Stimulated activated naive CD8-positive, alpha-beta T cell treated with anti-CD3 and anti-CD28 coated beads, Interleukin-15, Interleukin-2, amounts not matched to agents 100 ng/mL and 50 ng/mL, for 24 hours (primary cell): ENCODE results near the gene GATD1.

Experiments
- H3K27ac Mint-ChIP-seq: one replicate; pipeline ENCODE4 v1.8.0; 2021; ENCODE audit warnings: mild to moderate bottlenecking, mixed read lengths
- H3K27me3 Mint-ChIP-seq: one replicate; pipeline ENCODE4 v1.8.0; 2021; ENCODE audit warnings: mixed read lengths
- H3K36me3 Mint-ChIP-seq: one replicate; pipeline ENCODE4 v1.8.0; 2021; ENCODE audit warnings: low read depth, mixed read lengths
- H3K4me1 Mint-ChIP-seq: one replicate; pipeline ENCODE4 v1.8.0; 2021; ENCODE audit warnings: low read depth, mixed read lengths
- H3K4me3 Mint-ChIP-seq: one replicate; pipeline ENCODE4 v1.8.0; 2021; ENCODE audit warnings: mild to moderate bottlenecking, mixed read lengths
- H3K9me3 Mint-ChIP-seq: one replicate; pipeline ENCODE4 v1.8.0; 2021; ENCODE audit warnings: mixed read lengths

GATD1 gene

DNA sequence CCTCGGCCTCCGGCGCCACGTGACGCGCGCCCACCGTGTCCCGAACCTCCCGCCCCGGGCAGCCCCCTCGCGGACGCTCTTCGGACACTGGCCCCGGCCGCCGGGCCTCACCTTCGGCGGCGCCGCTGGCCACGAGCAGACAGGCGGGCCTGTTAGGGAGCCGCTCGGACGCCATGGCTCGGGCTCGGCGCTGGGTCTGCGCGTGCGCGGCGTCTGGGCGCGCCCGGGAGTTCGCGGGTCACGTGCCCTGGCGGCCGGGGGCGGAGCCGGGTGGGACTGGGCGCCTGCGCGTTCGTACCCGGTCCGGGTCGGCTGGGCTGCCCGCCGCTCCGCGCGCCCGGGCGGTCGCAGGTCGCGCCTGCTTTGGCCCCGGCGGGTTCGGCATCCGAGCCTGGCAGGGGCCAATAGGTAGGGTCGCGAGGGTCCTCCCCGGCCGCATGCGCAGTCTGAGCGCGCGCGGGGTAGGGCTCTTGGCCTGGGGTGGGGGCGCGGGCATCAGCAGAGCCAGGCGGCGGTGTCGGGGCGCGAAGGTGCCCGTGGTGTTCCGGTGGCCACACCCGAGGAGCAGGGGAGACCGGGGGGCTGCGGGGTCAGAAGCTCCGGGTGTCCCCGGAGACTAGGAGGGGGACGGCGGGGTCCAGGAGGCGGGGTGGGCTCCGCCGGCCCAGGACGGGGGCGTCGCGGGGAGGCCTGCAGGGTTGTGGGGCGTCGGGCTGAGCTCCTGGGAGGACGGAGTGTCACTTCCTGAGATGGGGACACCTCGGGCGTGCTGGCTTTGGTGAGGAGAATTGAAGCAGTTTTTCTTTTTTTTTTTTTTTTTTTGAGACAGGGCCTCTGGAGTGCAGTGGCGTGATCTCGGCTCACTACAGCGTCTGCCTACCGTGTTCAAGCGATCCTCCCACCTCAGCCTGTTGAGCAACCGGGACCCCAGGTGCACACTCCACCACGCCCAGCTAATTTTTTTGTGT is at the start of gene GATD1:
TSS of gene GATD1 (minus strand) at position 200 of the 968 bp plus-strand sequence. CDS start at position 175, 25 bp downstream.
- Mint-ChIP-seq H3K4me3 (peak within 1 kb of the TSS; percentile 91), H3K9me3 (no peaks in the 10 kb centered on the region), H3K4me1 (peaks cover 36% of the 10 kb centered on the region), H3K27me3 (no peaks in the 10 kb centered on the region), H3K27ac (peak within 1 kb of the TSS; percentile 86), H3K36me3 (peaks cover 4% of the 10 kb centered on the region)

DNA sequence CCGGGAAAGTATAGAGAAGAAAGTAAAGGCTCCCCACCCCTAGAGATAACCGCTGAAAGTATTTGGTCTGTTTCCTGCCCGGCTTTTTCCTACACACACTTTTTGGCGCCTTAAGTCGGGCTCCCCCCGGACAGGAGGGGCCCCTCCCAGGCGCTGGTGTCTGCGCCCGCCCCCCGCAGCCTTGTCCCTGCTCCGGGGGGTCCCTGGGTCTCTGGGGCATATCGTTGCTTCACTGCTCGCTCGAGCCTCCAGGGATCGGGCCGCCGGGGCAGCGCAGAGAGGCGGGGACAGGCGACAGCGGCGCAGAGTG is 49.5 kb upstream of the GATD1 start:
- H3K27ac Mint-ChIP-seq: no peak overlapping the region
- no peaks in the 10 kb centered on the region for H3K9me3 Mint-ChIP-seq
- H3K4me3 Mint-ChIP-seq: peak overlapping the region; percentile 64
- peaks cover 30% of the 10 kb centered on the region for H3K4me1 Mint-ChIP-seq
- H3K27me3 Mint-ChIP-seq: peaks cover 29% of the 10 kb centered on the region
- peaks cover 6% of the 10 kb centered on the region for H3K36me3 Mint-ChIP-seq

DNA sequence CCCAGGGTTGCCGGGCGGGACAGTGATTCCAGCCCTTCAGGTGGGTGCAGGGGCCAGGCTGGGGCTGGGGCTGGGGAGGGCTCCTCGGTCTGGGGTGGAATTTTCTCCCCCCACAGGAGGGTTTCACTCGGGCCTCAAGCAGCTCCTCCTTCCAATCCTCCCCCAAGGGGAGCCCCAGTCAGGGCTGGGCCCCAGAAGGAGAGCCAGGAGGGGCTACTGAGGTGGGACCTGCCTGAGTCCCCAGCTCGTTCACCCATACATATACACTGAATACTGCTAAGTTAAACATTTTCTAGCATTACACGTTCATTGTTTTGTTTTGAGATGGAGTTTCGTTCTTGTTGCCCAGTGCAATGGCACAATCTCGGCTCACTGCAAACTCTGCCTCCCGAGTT is 48.9 kb upstream of the GATD1 start:
- H3K27me3 Mint-ChIP-seq: peaks cover 25% of the 10 kb centered on the region
- no peaks in the 10 kb centered on the region for H3K9me3 Mint-ChIP-seq
- H3K4me1 Mint-ChIP-seq: peaks cover 29% of the 10 kb centered on the region
- H3K27ac Mint-ChIP-seq: no peak overlapping the region
- peaks cover 6% of the 10 kb centered on the region for H3K36me3 Mint-ChIP-seq
- H3K4me3 Mint-ChIP-seq: peak overlapping the region; percentile 64

DNA sequence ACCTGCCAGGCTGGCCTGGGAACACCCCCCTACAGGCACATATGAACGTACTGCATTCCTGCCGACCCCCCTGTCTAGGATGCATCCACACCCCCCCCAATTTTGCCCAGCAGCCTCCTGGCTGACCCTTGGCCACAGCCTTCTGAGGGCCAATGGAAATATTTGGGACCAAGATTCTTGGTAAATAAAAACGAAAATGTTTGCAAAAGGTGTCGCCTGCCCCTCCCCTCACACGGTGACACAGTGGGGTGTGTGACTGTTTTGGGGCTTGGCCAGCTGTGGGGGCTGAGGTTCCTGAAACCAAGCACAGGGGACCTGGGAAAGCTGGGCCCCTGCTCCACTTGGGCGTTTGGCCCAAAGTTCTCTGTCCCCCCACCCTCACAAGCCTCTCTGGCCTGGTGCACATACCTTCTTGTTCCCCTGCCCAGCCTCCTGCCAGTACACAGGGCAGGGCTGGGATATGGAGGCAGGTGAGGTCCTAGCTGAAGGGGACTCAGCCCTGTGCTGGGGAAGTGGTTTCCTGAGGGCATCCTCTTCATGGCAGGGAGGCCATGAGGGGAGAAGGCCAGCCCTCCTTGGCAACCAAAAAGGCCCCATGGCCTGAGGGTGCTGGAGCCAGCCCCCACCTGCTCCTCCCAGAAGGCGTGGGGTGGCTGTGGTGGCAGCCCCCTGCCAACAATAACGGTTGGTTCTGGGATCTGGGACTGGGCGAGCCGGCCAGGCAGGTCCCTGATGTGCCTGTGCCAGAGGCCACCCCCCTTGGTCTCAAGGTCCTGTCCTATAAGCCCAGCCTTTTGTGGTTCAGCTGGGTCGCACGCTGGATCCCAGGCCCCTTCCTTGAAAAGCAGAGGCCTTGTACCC is 48.3 kb upstream of the GATD1 start:
- Mint-ChIP-seq H3K4me3 (no peak overlapping the region), H3K4me1 (peaks cover 32% of the 10 kb centered on the region), H3K36me3 (peaks cover 6% of the 10 kb centered on the region), H3K27ac (no peak overlapping the region), H3K27me3 (peaks cover 23% of the 10 kb centered on the region), H3K9me3 (no peaks in the 10 kb centered on the region)

DNA sequence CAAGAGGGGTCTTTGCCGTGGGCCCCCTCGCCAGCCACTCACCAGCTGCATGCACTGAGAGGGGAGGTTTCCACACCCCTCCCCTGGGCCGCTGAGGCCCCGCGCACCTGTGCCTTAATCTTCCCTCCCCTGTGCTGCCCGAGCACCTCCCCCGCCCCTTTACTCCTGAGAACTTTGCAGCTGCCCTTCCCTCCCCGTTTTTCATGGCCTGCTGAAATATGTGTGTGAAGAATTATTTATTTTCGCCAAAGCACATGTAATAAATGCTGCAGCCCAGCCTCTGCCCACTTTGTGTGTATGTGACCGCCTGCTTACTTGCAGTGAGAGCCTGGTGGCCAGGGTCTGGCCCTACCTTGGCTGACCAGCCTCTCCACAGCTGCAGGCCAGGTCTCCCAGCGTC is 47.7 kb upstream of the GATD1 start:
- Mint-ChIP-seq H3K4me3 (no peak overlapping the region), H3K27ac (no peak overlapping the region), H3K36me3 (peaks cover 6% of the 10 kb centered on the region), H3K9me3 (no peaks in the 10 kb centered on the region), H3K27me3 (peaks cover 23% of the 10 kb centered on the region), H3K4me1 (peaks cover 35% of the 10 kb centered on the region)

DNA sequence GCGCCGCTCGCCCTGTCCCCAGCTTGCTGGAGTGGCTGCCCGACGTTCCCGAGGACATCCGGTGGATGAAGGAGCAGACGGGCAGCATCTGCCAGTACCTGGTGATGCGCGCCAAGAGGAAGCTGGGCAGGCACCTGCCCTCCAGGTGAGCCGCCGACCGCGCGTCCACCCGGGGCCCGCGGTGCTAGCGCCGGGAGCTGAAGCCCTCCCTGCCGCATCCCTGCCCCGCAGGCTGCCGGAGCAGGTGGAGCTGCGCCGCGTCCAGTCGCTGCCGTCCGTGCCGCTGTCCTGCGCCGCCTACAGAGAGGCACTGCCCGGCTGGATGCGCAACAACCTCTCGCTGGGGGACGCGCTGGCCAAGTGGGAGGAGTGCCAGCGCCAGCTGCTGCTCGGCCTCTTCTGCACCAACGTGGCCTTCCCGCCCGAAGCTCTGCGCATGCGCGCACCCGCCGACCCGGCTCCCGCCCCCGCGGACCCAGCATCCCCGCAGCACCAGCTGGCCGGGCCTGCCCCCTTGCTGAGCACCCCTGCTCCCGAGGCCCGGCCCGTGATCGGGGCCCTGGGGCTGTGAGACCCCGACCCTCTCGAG is 47.1 kb upstream of the GATD1 start:
- Mint-ChIP-seq H3K4me1 (peaks cover 31% of the 10 kb centered on the region), H3K4me3 (no peak overlapping the region), H3K27me3 (peaks cover 20% of the 10 kb centered on the region), H3K9me3 (no peaks in the 10 kb centered on the region), H3K36me3 (peaks cover 6% of the 10 kb centered on the region), H3K27ac (no peak overlapping the region)

- Mint-ChIP-seq H3K27ac (no peak overlapping the region), H3K9me3 (no peaks in the 10 kb centered on the region), H3K4me1 (peaks cover 26% of the 10 kb centered on the region), H3K27me3 (peaks cover 12% of the 10 kb centered on the region), H3K4me3 (no peak overlapping the region), H3K36me3 (peaks cover 6% of the 10 kb centered on the region)
These were observed 46.4 kb upstream of the GATD1 start for GRCh38 chr11:823441-824291.

DNA sequence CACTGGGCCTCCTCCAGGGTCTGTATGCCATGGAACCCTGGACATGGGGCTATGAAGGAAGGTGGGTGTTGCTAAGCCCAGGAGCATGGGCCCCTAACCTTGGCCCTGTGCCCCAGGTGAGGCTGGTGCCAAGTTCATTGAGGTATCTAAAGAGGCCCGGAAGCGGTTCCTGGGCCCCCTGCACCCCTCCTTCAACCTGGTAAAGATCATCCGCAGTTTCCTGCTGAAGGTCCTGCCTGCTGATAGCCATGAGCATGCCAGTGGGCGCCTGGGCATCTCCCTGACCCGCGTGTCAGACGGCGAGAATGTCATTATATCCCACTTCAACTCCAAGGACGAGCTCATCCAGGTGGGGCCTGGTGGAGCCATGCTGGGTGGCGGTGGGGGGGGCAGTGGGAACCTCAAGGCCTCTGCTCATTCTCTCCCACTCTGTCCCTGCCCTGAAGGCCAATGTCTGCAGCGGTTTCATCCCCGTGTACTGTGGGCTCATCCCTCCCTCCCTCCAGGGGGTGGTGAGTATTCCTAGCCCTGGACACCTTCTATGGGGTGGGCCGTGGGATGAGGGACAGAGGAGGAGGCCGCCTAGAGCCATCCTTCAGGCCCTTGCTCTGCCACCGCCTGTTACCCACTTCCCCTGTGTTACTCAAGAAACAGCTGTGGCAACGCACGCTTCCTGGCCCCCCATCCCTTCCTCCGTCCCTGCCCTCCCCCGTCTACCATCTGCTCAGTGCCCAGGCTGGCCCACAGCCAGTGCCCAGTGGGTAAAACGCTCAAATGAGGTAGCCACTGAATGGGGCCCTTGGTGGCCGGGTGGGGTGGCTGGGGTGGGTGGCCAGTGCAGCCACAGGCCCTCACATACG is 44.5 kb upstream of the GATD1 start:
- H3K4me3 Mint-ChIP-seq: no peak overlapping the region

GRCh38 chr11:820655-821511 is 43.6 kb upstream of the GATD1 start:
- H3K27me3 Mint-ChIP-seq: no peaks in the 10 kb centered on the region

More for the DNA sequence above, 44.5 kb upstream of the GATD1 start:
- Mint-ChIP-seq H3K27me3 (no peaks in the 10 kb centered on the region), H3K27ac (no peak overlapping the region), H3K36me3 (peaks cover 6% of the 10 kb centered on the region), H3K4me1 (peaks cover 17% of the 10 kb centered on the region), H3K9me3 (no peaks in the 10 kb centered on the region)

GRCh38 chr11:819943-820649 is 42.8 kb upstream of the GATD1 start:
- Mint-ChIP-seq H3K27me3 (no peaks in the 10 kb centered on the region), H3K27ac (no peak overlapping the region), H3K4me3 (peak overlapping the region; percentile 78), H3K4me1 (peaks cover 13% of the 10 kb centered on the region), H3K9me3 (no peaks in the 10 kb centered on the region), H3K36me3 (peaks cover 4% of the 10 kb centered on the region)

More at GRCh38 chr11:820655-821511, 43.6 kb upstream of the GATD1 start:
- Mint-ChIP-seq H3K36me3 (peaks cover 6% of the 10 kb centered on the region), H3K4me3 (peak overlapping the region; percentile 78), H3K27ac (no peak overlapping the region), H3K4me1 (peaks cover 13% of the 10 kb centered on the region), H3K9me3 (no peaks in the 10 kb centered on the region)

GRCh38 chr11:819129-819931 is 42.0 kb upstream of the GATD1 start:
- H3K4me3 Mint-ChIP-seq: peak overlapping the region; percentile 78
- H3K9me3 Mint-ChIP-seq: no peaks in the 10 kb centered on the region
- no peak overlapping the region for H3K27ac Mint-ChIP-seq
- peaks cover 13% of the 10 kb centered on the region for H3K4me1 Mint-ChIP-seq
- H3K36me3 Mint-ChIP-seq: no peaks in the 10 kb centered on the region
- no peaks in the 10 kb centered on the region for H3K27me3 Mint-ChIP-seq
